ENCODE measurements around the gene TMEM52. TPM values are rescaled to one million over a fixed set of nuclear protein-coding genes. Genes with fewer than 3 reads are reported as not detected.

The TMEM52 gene
- total RNA-seq, 1 experiment from 2014 or later: 4.1 TPM

GRCh38 chr1:1916851-1917251 lies 2.2 kb downstream of the TMEM52 start:
- H3K4me1 ChIP-seq (ENCODE audit: insufficient read depth, low read length, poor library complexity, severe bottlenecking): peaks cover 13% of the 10 kb centered on the region
- CTCF ChIA-PET: no interaction called here
- DNase-seq (ENCODE audit: low spot score): no peak
- H3K36me3 ChIP-seq (ENCODE audit: insufficient read depth, low read length, poor library complexity, severe bottlenecking): no peaks in the 10 kb centered on the region
- intact Hi-C loops (cut with micrococcal nuclease; ENCODE audit: unreplicated experiment): no loop called here
- H3K9me3 ChIP-seq (ENCODE audit: low read depth, low read length, poor library complexity, severe bottlenecking): no peaks in the 10 kb centered on the region
- no peak overlapping the region for H3K27ac ChIP-seq (ENCODE audit: low read depth, low read length, poor library complexity, severe bottlenecking)
- POLR2A ChIA-PET (ENCODE audit: low non-redundant PET): no interaction called here
- H3K4me3 ChIP-seq (ENCODE audit: low read depth, low read length, poor library complexity, severe bottlenecking): no peak overlapping the region
- H3K27me3 ChIP-seq (replicated peaks; ENCODE audit: insufficient read depth, low read depth, low read length, poor library complexity): no peaks in the 10 kb centered on the region
- no TSS peak for BruUV-seq (replicated peaks)
- TF ChIP-seq CTCF (conservative IDR thresholded peaks at IDR 0.05; ENCODE audit: low read depth, low read length): no peak
- no peak for TF ChIP-seq EZH2 (IDR thresholded peaks at IDR 0.05; ENCODE audit: borderline replicate concordance, low read depth, low read length, poor library complexity, severe bottlenecking)

GRCh38 chr1:1915911-1916840 lies 2.9 kb downstream of the TMEM52 start:
- H3K27me3 ChIP-seq (replicated peaks; ENCODE audit: insufficient read depth, low read depth, low read length, poor library complexity): no peaks in the 10 kb centered on the region
- no peak overlapping the region for H3K27ac ChIP-seq (ENCODE audit: low read depth, low read length, poor library complexity, severe bottlenecking)
- H3K36me3 ChIP-seq (ENCODE audit: insufficient read depth, low read length, poor library complexity, severe bottlenecking): no peaks in the 10 kb centered on the region
- BruUV-seq (replicated peaks): no TSS peak
- peaks cover 13% of the 10 kb centered on the region for H3K4me1 ChIP-seq (ENCODE audit: insufficient read depth, low read length, poor library complexity, severe bottlenecking)
- intact Hi-C loops (cut with micrococcal nuclease; ENCODE audit: unreplicated experiment): no loop called here
- TF ChIP-seq EZH2 (IDR thresholded peaks at IDR 0.05; ENCODE audit: borderline replicate concordance, low read depth, low read length, poor library complexity, severe bottlenecking) (no peak), CTCF (conservative IDR thresholded peaks at IDR 0.05; ENCODE audit: low read depth, low read length) (no peak)
- ChIA-PET CTCF (no interaction called here), POLR2A (ENCODE audit: low non-redundant PET) (no interaction called here)
- no peak overlapping the region for H3K4me3 ChIP-seq (ENCODE audit: low read depth, low read length, poor library complexity, severe bottlenecking)
- H3K9me3 ChIP-seq (ENCODE audit: low read depth, low read length, poor library complexity, severe bottlenecking): no peaks in the 10 kb centered on the region
- no peak for DNase-seq (ENCODE audit: low spot score)

GRCh38 chr1:1914971-1915692 lies 3.9 kb downstream of the TMEM52 start, which contains the start of gene CALML6:
Gene CALML6, plus strand, starts transcription at chr1:1915260. Its CDS starts 21 bp downstream, at chr1:1915281.
- intact Hi-C loops (cut with micrococcal nuclease; ENCODE audit: unreplicated experiment): no loop called here
- Histone ChIP-seq H3K4me1 (ENCODE audit: insufficient read depth, low read length, poor library complexity, severe bottlenecking) (peaks cover 13% of the 10 kb centered on the region), H3K27me3 (replicated peaks; ENCODE audit: insufficient read depth, low read depth, low read length, poor library complexity) (no peaks in the 10 kb centered on the region), H3K36me3 (ENCODE audit: insufficient read depth, low read length, poor library complexity, severe bottlenecking) (no peaks in the 10 kb centered on the region), H3K9me3 (ENCODE audit: low read depth, low read length, poor library complexity, severe bottlenecking) (no peaks in the 10 kb centered on the region), H3K4me3 (ENCODE audit: low read depth, low read length, poor library complexity, severe bottlenecking) (no peak within 1 kb of the TSS), H3K27ac (ENCODE audit: low read depth, low read length, poor library complexity, severe bottlenecking) (no peak within 1 kb of the TSS)
- ChIA-PET POLR2A (ENCODE audit: low non-redundant PET) (interaction anchor here (0.6 kb wide), 1 partner anchor 489 kb away, joined by 10 read pairs; no protein-coding TSS in a partner anchor), CTCF (no interaction called here)
- TF ChIP-seq EZH2 (IDR thresholded peaks at IDR 0.05; ENCODE audit: borderline replicate concordance, low read depth, low read length, poor library complexity, severe bottlenecking): no peak
- no TSS peak for BruUV-seq (replicated peaks)
- DNase-seq (ENCODE audit: low spot score): no peak

All from A673 (cell line).